A673 (cell line): ENCODE measurements around the gene CDK14.

ENCODE experiments used
- CTCF ChIP-seq: fragments of 300-800, 200-600 bp; sonication (generic); conservative IDR thresholded peaks from 2 replicates; pipeline ENCODE4 v1.5.1; 2017; ENCODE audit warnings: low read depth, mild to moderate bottlenecking, antibody characterized with exemption, low read length, moderate library complexity, mixed read lengths
- EZH2 ChIP-seq: fragments of 200-600 bp; sonication (generic); IDR thresholded peaks from 2 replicates; pipeline ENCODE4 v1.6.1; 2017; ENCODE audit warnings: borderline replicate concordance, low read depth, mild to moderate bottlenecking, mixed read lengths, antibody characterized with exemption, low read length; ENCODE audit not compliant: poor library complexity, severe bottlenecking

- TF ChIP-seq CTCF (no peak), EZH2 (no peak)
Measured at GRCh38 chr7:90688810-90689209, 92.7 kb downstream of the CDK14 start.
